Coronary artery (tissue), 2 donors: ENCODE measurements around the gene AQR.
"Not testable (repeated sequence)": the region's sequence is repeated elsewhere in the genome, so short reads cannot be mapped to it uniquely, and the experiment has no call there.

Experiments used
- DNase-seq: peaks from one replicate; pipeline ENCODE4 v3.0.0-alpha.2; 2017; ENCODE audit warnings: low spot score
- H3K27ac ChIP-seq, 2 donors: fragments of 200-600 bp; sonication (generic); one replicate each; pipeline ENCODE4 v1.5.1; 2016 to 2019
- H3K4me3 ChIP-seq: fragments of 200-600 bp; sonication (generic); 2 replicates; pipeline ENCODE4 v1.5.1; 2016; ENCODE audit warnings: mild to moderate bottlenecking, moderate library complexity
- TF ChIP-seq, protein P1 (sequence below): fragments of 200-600 bp; sonication (generic); IDR thresholded peaks from one replicate; pipeline ENCODE4 v1.5.1; 2019; ENCODE audit warnings: antibody characterized with exemption

The AQR gene

GRCh38 chr15:34964277-34964676, 5.3 kb downstream of the AQR start:
- TF ChIP-seq, protein P1, sequence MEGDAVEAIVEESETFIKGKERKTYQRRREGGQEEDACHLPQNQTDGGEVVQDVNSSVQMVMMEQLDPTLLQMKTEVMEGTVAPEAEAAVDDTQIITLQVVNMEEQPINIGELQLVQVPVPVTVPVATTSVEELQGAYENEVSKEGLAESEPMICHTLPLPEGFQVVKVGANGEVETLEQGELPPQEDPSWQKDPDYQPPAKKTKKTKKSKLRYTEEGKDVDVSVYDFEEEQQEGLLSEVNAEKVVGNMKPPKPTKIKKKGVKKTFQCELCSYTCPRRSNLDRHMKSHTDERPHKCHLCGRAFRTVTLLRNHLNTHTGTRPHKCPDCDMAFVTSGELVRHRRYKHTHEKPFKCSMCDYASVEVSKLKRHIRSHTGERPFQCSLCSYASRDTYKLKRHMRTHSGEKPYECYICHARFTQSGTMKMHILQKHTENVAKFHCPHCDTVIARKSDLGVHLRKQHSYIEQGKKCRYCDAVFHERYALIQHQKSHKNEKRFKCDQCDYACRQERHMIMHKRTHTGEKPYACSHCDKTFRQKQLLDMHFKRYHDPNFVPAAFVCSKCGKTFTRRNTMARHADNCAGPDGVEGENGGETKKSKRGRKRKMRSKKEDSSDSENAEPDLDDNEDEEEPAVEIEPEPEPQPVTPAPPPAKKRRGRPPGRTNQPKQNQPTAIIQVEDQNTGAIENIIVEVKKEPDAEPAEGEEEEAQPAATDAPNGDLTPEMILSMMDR, result no peak
- H3K27ac ChIP-seq, result no peak overlapping the region
- DNase-seq, result no peak
- no peak overlapping the region for H3K4me3 ChIP-seq

- DNase-seq, result no peak
- TF ChIP-seq, protein P1, result no peak
- H3K27ac ChIP-seq, result no peak overlapping the region
- no peak overlapping the region for H3K4me3 ChIP-seq
Observed at GRCh38 chr15:34953851-34954250, 15.7 kb downstream of the AQR start.

DNA sequence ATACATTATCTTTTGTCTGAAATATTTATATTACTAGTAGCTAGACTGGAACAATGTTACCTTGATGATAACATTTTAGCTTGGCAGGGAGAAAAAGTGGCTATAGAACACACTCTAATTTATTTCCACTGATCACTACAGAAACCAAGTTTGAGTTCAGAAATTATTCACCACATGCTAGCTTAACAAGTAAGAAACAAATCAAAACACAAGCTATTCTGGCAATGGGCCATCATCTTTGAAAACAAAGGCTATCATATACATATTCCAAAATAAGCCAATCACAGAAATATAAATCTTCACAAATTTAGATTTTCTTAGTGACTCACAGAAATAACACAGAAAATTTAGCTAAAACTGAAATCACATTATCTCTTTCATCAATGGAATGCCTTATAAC, 17.1 kb downstream of the AQR start:
- H3K4me3 ChIP-seq, result no peak overlapping the region
- no peak overlapping the region for H3K27ac ChIP-seq
- DNase-seq, result no peak
- TF ChIP-seq, protein P1, result no peak

DNA sequence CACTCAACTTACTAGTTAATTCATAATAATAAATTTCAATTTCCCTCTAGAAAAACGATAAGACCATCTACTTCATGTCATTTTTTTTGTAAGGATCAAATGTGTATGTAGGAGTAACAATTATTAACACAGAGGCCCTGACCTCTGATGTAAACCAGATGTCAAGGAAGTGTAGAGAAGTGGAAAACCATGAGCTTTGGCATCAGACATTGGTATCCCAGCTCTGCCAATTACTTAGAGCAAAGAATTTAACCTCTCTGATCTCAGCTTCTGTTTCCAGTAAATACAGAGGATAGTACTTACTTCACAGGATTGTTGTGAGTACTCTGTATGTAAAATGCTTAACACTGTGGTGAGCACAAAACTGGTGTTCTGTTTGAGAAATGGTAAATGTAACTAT, 17.5 kb downstream of the AQR start:
- no peak overlapping the region for H3K4me3 ChIP-seq
- TF ChIP-seq, protein P1, result no peak
- no peak for DNase-seq
- H3K27ac ChIP-seq, result no peak overlapping the region

GRCh38 chr15:34944936-34945335, 24.6 kb downstream of the AQR start:
- no peak for DNase-seq
- H3K27ac ChIP-seq, result no peak overlapping the region
- TF ChIP-seq, protein P1, result no peak
- no peak overlapping the region for H3K4me3 ChIP-seq

DNA sequence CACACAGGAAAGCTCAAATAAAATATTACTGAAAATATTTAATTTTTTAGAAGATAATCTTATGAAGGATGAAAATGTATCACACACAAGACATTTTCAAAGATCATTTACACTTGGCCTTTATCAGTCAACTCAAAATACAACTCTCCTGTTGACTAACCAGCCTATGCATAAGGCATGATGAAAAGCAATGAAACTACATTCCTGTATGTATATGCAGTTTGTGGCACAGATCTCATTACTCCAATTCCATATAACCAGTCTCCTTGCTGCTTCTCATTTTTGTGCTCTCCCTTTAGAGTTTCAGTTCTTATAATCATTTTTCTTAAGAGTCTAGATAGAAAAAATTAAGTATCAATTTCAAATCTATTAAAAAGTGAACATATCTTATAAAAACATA, 25.8 kb downstream of the AQR start:
- no peak for DNase-seq
- no peak overlapping the region for H3K27ac ChIP-seq
- TF ChIP-seq, protein P1, result no peak
- H3K4me3 ChIP-seq, result no peak overlapping the region

- not testable (repeated sequence) for H3K4me3 ChIP-seq, H3K27ac ChIP-seq, DNase-seq
Observed at GRCh38 chr15:34943264-34943663, 26.3 kb downstream of the AQR start.

DNA sequence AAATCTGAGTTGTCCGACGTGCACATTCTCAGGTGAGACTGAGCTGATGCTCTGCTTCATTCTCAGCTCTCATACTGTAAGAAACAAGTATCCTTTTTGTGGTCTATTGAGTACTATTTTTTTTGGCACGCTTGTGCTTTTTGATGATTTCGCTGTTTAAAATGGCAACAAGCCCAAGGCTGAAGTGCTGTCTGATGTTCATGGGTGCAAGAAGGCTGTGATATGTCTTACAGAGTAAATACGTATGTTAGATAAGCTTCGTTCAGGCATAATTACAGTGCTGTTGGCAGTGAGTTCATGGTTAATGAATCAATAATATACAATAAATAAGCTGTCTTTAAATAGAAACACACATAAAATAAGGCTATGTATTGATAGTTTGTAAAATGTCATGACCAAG, 27.2 kb downstream of the AQR start:
- TF ChIP-seq, protein P1, result no peak
- Histone ChIP-seq H3K27ac (no peak overlapping the region), H3K4me3 (no peak overlapping the region)
- no peak for DNase-seq
